Measurements from ENCODE around the gene ZEB2.

- TF ChIP-seq CTCF (IDR thresholded peaks at IDR 0.05) (no peak), POLR2A (IDR thresholded peaks at IDR 0.05) (no peak)
These were observed 7.0 kb downstream of the ZEB2 start for GRCh38 chr2:144512891-144513351.
